ENCODE data around the gene MLST8.

GRCh38 chr16:2196162-2196980, 8.9 kb upstream of the MLST8 start, which contains the start of gene CASKIN1:
- TF ChIP-seq GATA2 (IDR thresholded peaks at IDR 0.05; ENCODE audit: low read depth, low read length) (no peak), GATA3 (IDR thresholded peaks at IDR 0.05; ENCODE audit: low read depth, low read length) (no peak)
